Measurements from ENCODE around the gene ARMC12.

- no peak for TF ChIP-seq EZH2 (IDR thresholded peaks at IDR 0.05; ENCODE audit: borderline replicate concordance, low read length)
- TF ChIP-seq, protein P1, sequence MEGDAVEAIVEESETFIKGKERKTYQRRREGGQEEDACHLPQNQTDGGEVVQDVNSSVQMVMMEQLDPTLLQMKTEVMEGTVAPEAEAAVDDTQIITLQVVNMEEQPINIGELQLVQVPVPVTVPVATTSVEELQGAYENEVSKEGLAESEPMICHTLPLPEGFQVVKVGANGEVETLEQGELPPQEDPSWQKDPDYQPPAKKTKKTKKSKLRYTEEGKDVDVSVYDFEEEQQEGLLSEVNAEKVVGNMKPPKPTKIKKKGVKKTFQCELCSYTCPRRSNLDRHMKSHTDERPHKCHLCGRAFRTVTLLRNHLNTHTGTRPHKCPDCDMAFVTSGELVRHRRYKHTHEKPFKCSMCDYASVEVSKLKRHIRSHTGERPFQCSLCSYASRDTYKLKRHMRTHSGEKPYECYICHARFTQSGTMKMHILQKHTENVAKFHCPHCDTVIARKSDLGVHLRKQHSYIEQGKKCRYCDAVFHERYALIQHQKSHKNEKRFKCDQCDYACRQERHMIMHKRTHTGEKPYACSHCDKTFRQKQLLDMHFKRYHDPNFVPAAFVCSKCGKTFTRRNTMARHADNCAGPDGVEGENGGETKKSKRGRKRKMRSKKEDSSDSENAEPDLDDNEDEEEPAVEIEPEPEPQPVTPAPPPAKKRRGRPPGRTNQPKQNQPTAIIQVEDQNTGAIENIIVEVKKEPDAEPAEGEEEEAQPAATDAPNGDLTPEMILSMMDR (conservative IDR thresholded peaks at IDR 0.05 in 1 of 2, IDR thresholded peaks at IDR 0.05 in 1 of 2; ENCODE audit: extremely low read depth in 1 of 2, insufficient read depth in 1 of 2, low read depth in 1 of 2, low read length in 2 of 2): peak in 1 of 2 donors; percentile 34
Measured at GRCh38 chr6:35754452-35755277, 17.8 kb downstream of the ARMC12 start.
